Activated CD8-positive, alpha-beta T cell treated with anti-CD3 and anti-CD28 coated beads, Interleukin-2, amount 10 ng/mL, durations not matched to agents 7 days and 5 days (primary cell): ENCODE results near the gene MCOLN1. TPM values are rescaled to one million over a fixed set of nuclear protein-coding genes. Genes with fewer than 3 reads are reported as not detected.

Experiments used
- ATAC-seq: fragments of 150-1000 bp; cut with Tn5 transposase; one replicate; pipeline ENCODE4 v1.10.0; 2021; ENCODE audit warnings: moderate library complexity
- CTCF ChIA-PET: fragments of 350-600 bp; sonication (Branson Sonifier 250); formaldehyde crosslinking; loops from one replicate; lab custom pipeline; 2021; ENCODE audit warnings: antibody characterized with exemption; lab: Charles Lee
- POLR2A ChIA-PET: fragments of 350-600 bp; sonication (Branson Sonifier 250); formaldehyde crosslinking; loops from one replicate; lab custom pipeline; 2021; ENCODE audit warnings: antibody characterized with exemption; lab: Charles Lee
- DNase-seq: peaks from one replicate; pipeline ENCODE4 v3.0.0-alpha.2; 2020
- H3K27ac Mint-ChIP-seq: one replicate; pipeline ENCODE4 v1.8.0; 2021; ENCODE audit warnings: mild to moderate bottlenecking, mixed read lengths
- H3K27me3 Mint-ChIP-seq: one replicate; pipeline ENCODE4 v1.8.0; 2021; ENCODE audit warnings: low read depth, mixed read lengths
- H3K36me3 Mint-ChIP-seq: one replicate; pipeline ENCODE4 v1.8.0; 2021; ENCODE audit warnings: low read depth, mixed read lengths
- H3K4me1 Mint-ChIP-seq: one replicate; pipeline ENCODE4 v1.8.0; 2021; ENCODE audit warnings: low read depth, mixed read lengths
- H3K4me3 Mint-ChIP-seq: one replicate; pipeline ENCODE4 v1.8.0; 2021; ENCODE audit warnings: mild to moderate bottlenecking, mixed read lengths
- H3K9me3 Mint-ChIP-seq: one replicate; pipeline ENCODE4 v1.8.0; 2022; ENCODE audit warnings: mixed read lengths; ENCODE audit not compliant: insufficient read depth
- total RNA-seq, 2 experiments: library from RNA; stranded (reverse); gene quantifications; one replicate each; pipeline ENCODE4 v1.2.3, GENCODE V29; 2021

The MCOLN1 gene
- total RNA-seq, 2 experiments from 2014 or later: 16.2 to 17.7 TPM

DNA sequence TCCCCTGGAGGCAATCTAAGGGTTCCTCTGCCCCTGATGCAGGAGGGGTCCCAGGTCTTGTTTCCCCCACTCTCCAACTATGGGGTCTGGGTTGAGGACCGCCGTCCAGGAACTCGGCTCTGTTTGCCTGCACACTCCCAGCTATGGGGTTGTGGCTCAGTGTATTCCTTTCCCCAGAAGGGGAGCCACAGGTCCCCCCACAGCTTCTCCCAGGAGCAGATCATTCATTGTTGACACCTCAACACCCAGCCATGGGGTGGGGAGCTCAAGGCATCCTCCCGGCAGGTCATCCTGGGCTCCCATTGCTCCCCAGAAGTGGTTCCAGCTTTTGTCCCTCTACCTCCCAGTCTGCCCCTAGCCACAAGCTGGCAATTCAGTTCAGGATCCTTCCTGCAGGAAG, 5.5 kb upstream of the MCOLN1 start:
- POLR2A ChIA-PET: interaction anchor here (0.7 kb wide), 1 partner anchor 1918 kb away, joined by 3 read pairs; the partner anchor contains the start of gene ZNF266
- no peaks in the 10 kb centered on the region for H3K9me3 Mint-ChIP-seq

DNA sequence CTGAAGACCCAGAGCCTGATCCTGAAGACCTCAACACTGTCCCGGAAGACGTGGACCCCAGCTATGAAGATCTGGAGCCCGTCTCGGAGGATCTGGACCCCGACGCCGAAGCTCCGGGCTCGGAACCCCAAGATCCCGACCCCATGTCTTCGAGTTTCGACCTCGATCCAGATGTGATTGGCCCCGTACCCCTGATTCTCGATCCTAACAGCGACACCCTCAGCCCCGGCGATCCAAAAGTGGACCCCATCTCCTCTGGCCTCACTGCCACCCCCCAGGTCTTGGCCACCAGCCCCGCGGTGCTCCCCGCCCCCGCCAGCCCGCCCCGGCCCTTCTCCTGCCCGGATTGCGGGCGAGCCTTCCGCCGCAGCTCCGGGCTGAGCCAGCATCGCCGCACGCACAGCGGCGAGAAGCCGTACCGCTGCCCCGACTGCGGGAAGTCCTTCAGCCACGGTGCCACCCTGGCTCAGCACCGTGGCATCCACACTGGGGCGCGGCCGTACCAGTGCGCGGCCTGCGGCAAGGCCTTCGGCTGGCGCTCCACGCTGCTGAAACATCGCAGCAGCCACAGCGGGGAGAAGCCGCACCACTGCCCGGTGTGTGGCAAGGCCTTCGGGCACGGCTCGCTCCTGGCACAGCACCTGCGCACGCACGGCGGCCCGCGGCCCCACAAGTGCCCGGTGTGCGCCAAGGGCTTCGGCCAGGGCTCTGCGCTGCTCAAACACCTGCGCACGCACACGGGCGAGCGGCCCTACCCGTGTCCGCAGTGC, 2.9 kb upstream of the MCOLN1 start:
- ATAC-seq (no peak), DNase-seq (no peak)
- Mint-ChIP-seq H3K4me3 (no peak overlapping the region), H3K36me3 (no peaks in the 10 kb centered on the region), H3K27me3 (peaks cover 13% of the 10 kb centered on the region), H3K27ac (no peak overlapping the region), H3K4me1 (peaks cover 22% of the 10 kb centered on the region), H3K9me3 (no peaks in the 10 kb centered on the region)
- ChIA-PET POLR2A (no interaction called here), CTCF (no interaction called here)

More for the DNA sequence above, 5.5 kb upstream of the MCOLN1 start:
- ATAC-seq (no peak), DNase-seq (no peak)
- Mint-ChIP-seq H3K4me3 (peak overlapping the region; percentile 68), H3K27me3 (peaks cover 20% of the 10 kb centered on the region), H3K36me3 (no peaks in the 10 kb centered on the region), H3K27ac (peak overlapping the region; percentile 39), H3K4me1 (peaks cover 13% of the 10 kb centered on the region)
- CTCF ChIA-PET: interaction anchor here (1.0 to 1.5 kb wide), 3 partner anchors 19 to 164 kb away, joined by 3 to 4 read pairs (median 4); partner anchors contain the start of gene TRAPPC5

DNA sequence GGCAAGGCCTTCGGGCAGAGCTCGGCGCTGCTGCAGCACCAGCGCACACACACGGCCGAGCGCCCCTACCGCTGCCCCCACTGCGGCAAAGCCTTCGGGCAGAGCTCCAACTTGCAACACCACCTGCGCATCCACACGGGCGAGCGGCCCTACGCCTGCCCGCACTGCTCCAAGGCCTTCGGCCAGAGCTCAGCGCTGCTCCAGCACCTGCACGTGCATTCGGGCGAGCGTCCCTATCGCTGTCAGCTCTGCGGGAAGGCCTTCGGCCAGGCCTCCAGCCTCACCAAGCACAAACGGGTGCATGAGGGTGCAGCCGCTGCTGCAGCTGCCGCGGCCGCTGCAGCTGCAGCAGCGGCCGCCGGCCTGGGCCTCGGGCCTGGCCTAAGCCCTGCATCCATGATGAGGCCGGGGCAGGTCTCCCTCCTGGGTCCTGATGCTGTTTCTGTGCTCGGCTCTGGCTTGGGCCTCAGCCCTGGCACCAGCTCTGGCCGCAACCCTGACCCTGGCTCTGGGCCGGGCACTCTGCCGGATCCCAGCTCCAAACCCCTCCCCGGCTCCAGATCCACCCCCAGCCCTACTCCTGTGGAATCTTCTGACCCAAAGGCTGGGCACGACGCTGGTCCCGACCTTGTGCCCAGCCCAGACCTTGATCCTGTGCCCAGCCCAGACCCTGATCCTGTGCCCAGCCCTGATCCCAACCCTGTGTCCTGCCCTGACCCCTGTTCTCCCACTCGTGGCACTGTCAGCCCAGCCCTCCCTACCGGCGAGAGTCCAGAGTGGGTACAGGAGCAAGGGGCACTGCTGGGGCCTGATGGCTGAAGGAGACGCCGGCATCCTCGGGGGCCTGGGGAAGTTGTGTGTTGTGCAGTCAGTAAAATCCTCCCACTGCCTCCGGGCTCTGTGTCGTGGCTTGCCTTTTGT, 2.0 kb upstream of the MCOLN1 start:
- no peak for ATAC-seq
- no peak for DNase-seq
- no peak overlapping the region for H3K27ac Mint-ChIP-seq
- ChIA-PET CTCF (no interaction called here), POLR2A (no interaction called here)
- H3K36me3 Mint-ChIP-seq: no peaks in the 10 kb centered on the region
- peaks cover 21% of the 10 kb centered on the region for H3K4me1 Mint-ChIP-seq
- H3K9me3 Mint-ChIP-seq: no peaks in the 10 kb centered on the region
- peaks cover 9% of the 10 kb centered on the region for H3K27me3 Mint-ChIP-seq
- no peak overlapping the region for H3K4me3 Mint-ChIP-seq

DNA sequence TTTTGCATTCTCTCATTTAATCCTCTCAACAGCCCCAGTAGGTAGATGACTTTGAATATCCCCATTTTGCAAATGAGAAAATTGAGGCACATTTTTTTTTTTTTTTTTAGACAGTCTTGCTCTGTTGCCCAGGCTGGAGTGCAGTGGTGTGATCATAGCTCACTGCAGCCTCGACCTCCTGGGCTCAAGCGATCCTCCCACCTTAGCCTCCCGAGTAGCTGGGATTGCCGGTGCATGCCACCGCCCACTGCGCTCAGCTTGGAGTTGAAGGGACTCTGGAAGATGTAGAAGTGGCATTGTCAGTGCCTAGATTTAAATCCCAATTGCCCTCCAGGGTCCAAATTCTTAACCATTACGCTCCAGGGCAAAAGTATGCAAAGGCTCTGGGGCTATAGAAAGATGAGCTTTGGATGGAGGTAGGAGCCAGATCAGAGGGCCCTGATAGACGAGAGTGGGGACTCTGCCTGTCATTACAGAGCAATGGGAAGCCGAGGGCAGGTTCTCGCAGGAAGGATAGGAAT, 813 bp upstream of the MCOLN1 start:
- ATAC-seq: no peak
- POLR2A ChIA-PET: interaction anchor here (0.7 to 2.6 kb wide), 5 partner anchors 12 to 27 kb away, joined by 3 to 19 read pairs (median 3); partner anchors contain the start of gene PNPLA6
- H3K4me3 Mint-ChIP-seq: peak overlapping the region; percentile 70

DNA sequence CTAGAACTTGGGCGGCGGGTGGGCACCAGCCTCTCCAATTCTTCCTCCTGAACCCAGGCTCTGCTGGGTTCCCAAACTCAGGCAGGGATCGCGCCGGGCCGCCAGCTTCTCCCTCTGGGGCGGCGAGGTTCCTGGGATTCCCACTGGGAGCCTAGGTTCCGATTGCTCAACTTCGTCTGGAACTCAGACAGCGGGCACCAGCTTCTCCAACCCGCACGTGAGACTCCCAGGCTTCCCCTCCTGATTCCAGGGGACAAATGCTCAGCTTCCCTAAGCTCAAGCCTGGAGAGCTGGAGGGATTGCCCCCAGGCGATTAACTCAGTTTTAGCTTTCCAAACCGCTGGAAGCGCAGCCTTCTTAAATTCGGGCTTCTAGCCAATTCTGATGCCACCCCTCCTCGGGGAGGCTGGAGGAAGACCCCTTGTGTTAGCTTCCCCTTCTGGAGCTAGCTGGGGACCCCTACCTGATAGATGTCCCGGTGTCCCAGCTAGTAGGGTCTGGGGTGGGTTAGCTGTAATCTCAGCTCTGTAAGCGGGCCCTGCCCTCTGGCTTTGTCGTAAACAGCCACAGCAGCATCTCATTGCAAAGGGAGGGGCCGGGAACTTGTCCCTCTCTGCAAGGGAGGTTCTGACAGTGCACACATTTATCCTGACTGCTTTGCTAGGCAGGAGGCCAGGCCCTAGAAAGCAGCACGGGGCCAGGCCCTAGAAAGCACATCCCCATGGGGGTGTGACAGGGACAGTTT, 671 bp downstream of the MCOLN1 start:
- H3K27ac Mint-ChIP-seq: no peak overlapping the region
- ATAC-seq (no peak), DNase-seq (no peak)
- ChIA-PET CTCF (interaction anchor here (0.8 to 2.6 kb wide), 9 partner anchors 11 to 421 kb away, joined by 3 to 10 read pairs (median 4); partner anchors contain the start of genes ARHGEF18, PNPLA6 and TRAPPC5), POLR2A (interaction anchor here (0.7 to 2.6 kb wide), 5 partner anchors 10 to 107 kb away, joined by 3 to 19 read pairs (median 6); partner anchors contain the start of genes PET100, PNPLA6 and XAB2)
- no peaks in the 10 kb centered on the region for H3K9me3 Mint-ChIP-seq
- H3K36me3 Mint-ChIP-seq: peaks cover 3% of the 10 kb centered on the region
- H3K27me3 Mint-ChIP-seq: no peaks in the 10 kb centered on the region
- H3K4me1 Mint-ChIP-seq: peaks cover 11% of the 10 kb centered on the region
- peak overlapping the region; percentile 70 for H3K4me3 Mint-ChIP-seq

More for the DNA sequence above, 813 bp upstream of the MCOLN1 start:
- CTCF ChIA-PET: interaction anchor here (0.6 to 2.1 kb wide), 3 partner anchors 8 to 173 kb away, joined by 3 to 9 read pairs (median 3); partner anchors contain the start of genes ARHGEF18 and PNPLA6
- Mint-ChIP-seq H3K27me3 (peaks cover 5% of the 10 kb centered on the region), H3K9me3 (no peaks in the 10 kb centered on the region), H3K4me1 (peaks cover 16% of the 10 kb centered on the region), H3K36me3 (peaks cover 3% of the 10 kb centered on the region), H3K27ac (peak overlapping the region; percentile 76)
- no peak for DNase-seq

DNA sequence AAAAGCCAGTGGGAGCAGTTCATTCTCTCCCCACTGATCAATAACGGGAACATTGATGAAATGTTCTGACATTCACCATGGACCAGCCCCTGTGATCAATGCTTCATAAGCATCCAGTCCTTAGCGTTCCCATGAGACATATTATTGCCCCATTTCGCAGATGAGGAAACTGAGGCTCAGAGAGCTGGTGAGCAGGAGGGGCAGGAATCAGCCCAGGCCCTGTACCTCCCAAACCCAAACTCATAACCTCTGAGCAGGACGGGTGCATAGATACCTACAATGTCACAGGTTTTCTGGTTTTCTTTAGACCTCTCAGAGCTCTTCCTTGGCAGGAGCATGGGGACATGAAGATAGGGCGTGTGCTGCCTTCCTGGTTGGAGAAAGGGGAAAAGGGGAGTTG, 2.1 kb downstream of the MCOLN1 start:
- H3K27ac Mint-ChIP-seq: no peak overlapping the region
- H3K4me1 Mint-ChIP-seq: peaks cover 11% of the 10 kb centered on the region
- ChIA-PET POLR2A (no interaction called here), CTCF (interaction anchor here (2.1 to 2.6 kb wide), 2 partner anchors 44 to 157 kb away, joined by 9 to 10 read pairs; partner anchors contain the start of gene TRAPPC5)
- DNase-seq (no peak), ATAC-seq (no peak)
- H3K9me3 Mint-ChIP-seq: no peaks in the 10 kb centered on the region
- peaks cover 6% of the 10 kb centered on the region for H3K36me3 Mint-ChIP-seq
- no peak overlapping the region for H3K4me3 Mint-ChIP-seq
- no peaks in the 10 kb centered on the region for H3K27me3 Mint-ChIP-seq

DNA sequence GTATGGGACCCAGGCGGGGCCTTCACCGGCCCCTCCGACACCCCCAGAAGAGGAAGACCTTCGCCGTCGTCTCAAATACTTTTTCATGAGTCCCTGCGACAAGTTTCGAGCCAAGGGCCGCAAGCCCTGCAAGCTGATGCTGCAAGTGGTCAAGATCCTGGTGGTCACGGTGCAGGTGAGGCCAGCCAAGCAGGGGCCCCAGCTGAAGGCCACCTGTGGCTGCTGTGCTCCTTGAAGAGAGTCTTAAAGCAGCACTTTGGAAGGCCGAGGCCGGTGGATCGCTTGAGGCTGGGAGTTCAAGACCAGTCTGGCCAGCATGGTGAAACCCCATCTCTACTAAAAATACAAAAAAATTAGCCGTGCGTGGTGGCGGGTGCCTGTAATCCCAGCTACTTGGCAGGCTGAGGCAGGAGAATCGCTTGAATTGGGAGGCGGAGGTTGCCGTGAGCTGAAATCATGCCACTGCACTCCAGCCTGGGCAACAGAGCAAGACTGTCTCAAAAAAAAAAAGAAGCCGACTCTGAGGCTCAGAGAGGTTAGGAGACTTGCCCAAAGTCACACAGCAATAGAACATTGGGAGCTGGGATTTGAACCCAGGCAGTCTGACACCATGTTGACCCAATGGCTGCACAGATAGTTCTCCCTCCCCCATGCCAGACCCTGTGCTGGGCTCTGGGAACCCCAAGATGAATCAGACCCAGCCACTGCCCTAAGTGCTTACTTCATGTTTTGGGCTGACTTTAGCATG, 2.7 kb downstream of the MCOLN1 start:
- no peaks in the 10 kb centered on the region for H3K27me3 Mint-ChIP-seq
- DNase-seq: no peak
- ChIA-PET CTCF (no interaction called here), POLR2A (no interaction called here)
- no peak overlapping the region for H3K4me3 Mint-ChIP-seq
- peaks cover 9% of the 10 kb centered on the region for H3K36me3 Mint-ChIP-seq
- ATAC-seq: no peak
- no peak overlapping the region for H3K27ac Mint-ChIP-seq
- no peaks in the 10 kb centered on the region for H3K9me3 Mint-ChIP-seq
- H3K4me1 Mint-ChIP-seq: peaks cover 11% of the 10 kb centered on the region

DNA sequence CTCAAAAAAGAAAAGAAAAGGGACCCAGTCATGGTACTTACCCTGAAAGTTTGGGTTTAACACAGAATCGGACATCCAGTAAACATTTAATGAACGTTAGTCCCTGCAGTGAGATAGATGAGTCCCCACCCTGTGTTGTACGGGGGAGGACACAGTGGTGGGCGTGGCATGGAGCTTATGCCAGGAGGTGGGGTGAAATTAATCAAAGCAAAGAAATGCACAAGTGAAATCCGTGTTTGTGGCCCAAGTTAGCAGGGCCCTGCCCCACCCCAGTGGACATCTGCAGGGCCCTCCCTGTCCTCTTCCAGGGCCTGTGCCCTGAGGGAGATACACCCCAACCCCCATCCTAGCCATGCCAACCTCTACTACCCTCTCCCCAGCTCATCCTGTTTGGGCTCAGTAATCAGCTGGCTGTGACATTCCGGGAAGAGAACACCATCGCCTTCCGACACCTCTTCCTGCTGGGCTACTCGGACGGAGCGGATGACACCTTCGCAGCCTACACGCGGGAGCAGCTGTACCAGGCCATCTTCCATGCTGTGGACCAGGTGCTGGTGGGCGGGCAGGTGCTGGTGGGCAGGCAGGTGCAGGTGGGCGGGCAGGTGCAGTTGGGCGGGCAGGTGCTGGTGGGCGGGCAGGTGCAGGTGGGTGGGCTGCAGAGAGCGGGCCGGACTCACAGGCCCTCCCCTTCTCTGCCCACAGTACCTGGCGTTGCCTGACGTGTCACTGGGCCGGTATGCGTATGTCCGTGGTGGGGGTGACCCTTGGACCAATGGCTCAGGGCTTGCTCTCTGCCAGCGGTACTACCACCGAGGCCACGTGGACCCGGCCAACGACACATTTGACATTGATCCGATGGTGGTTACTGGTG, 3.9 kb downstream of the MCOLN1 start:
- Mint-ChIP-seq H3K36me3 (peaks cover 9% of the 10 kb centered on the region), H3K4me3 (no peak overlapping the region), H3K9me3 (no peaks in the 10 kb centered on the region), H3K4me1 (peaks cover 11% of the 10 kb centered on the region), H3K27me3 (no peaks in the 10 kb centered on the region), H3K27ac (no peak overlapping the region)
- no peak for DNase-seq
- CTCF ChIA-PET: no interaction called here
- no peak for ATAC-seq
- POLR2A ChIA-PET: interaction anchor here (0.5 kb wide), 1 partner anchor 861 kb away, joined by 4 read pairs; no protein-coding TSS in a partner anchor

DNA sequence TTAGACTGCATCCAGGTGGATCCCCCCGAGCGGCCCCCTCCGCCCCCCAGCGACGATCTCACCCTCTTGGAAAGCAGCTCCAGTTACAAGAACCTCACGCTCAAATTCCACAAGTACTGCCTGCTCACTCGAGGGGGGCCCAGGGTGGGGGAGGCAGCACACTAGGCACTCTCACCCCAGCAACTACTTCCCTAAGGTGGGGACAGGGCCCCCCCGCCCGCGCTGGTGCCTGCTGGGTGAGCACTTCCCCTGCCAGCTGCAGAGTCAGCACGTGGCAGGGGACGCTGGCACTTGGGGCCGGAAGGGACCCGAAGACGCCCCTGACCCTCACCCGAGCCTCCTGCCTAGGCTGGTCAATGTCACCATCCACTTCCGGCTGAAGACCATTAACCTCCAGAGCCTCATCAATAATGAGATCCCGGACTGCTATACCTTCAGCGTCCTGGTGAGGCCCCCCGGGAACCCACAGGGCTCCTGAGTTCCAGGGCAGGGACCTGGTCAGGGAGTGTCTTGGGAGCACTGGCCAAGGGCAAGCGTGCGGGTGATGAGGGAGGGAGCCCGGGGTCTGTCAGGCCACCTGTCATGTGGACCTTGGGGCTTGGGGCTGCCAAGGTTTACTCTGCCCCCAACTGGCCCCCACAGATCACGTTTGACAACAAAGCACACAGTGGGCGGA, 5.2 kb downstream of the MCOLN1 start:
- peaks cover 11% of the 10 kb centered on the region for H3K36me3 Mint-ChIP-seq
- ChIA-PET POLR2A (no interaction called here), CTCF (no interaction called here)
- ATAC-seq (no peak), DNase-seq (no peak)
- no peak overlapping the region for H3K4me3 Mint-ChIP-seq
- H3K27ac Mint-ChIP-seq: no peak overlapping the region
- H3K27me3 Mint-ChIP-seq: no peaks in the 10 kb centered on the region
- H3K4me1 Mint-ChIP-seq: peaks cover 6% of the 10 kb centered on the region
- no peaks in the 10 kb centered on the region for H3K9me3 Mint-ChIP-seq
